Stomach (tissue), 4 donors: ENCODE measurements around the gene EPHB6.

Experiments
- POLR2A ChIP-seq, 4 donors: fragments of 450-650 bp; IDR thresholded peaks; one replicate each; pipeline ENCODE4 v1.6.1; 2016; ENCODE audit warnings: antibody characterized with exemption in 4 of 4, control low read depth in 2 of 4, mild to moderate bottlenecking in 1 of 4, moderate library complexity in 1 of 4
- TF ChIP-seq, protein P1 (sequence below), 7 experiments: fragments of 450-650 bp in 4 of 7; fragments of 200-600 bp in 3 of 7; sonication (generic) in 3 of 7; IDR thresholded peaks; one replicate each; pipeline ENCODE4 v1.5.1; 2016 to 2019; ENCODE audit warnings: antibody characterized with exemption in 7 of 7, control low read depth in 2 of 7, mild to moderate bottlenecking in 1 of 7

DNA sequence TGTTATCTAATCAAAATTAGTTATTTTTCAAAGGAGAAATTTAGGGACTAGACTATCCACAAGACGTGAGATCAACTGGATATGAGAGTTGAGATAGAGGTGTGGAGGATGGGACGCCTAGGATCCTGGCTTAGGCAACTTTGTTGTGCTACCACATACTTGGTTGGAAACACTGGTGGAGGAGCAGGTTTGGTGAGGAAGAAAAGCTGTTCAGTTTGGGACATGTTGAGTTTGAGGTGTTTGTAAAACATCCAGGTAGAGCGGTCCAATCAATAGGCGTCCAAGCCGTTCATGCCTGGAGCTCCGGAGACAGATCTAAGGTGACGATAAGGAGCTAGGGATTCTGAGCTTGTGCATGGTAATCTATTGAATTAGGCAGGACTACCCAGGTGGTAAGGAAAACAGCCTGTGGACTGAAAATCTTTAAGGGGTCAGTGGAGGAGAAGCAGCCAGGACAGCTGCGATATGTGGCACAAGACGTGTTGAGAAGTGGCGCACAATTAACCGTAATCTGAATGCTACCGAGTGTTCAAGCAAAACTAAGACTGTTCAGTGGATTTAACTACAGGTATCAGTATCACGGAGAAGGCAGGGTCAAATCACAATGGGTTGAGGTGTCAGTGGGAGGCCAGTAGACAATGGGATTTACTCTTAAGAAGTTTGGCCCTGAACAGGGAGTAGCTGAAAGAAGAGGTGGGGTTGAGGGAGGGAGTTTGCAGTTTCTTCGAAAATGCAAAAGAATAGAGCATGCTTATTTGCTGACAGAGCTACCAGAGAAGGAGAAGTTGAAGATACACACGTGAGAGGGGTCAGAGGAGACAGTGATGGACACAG is 46.8 kb downstream of the EPHB6 start:
- TF ChIP-seq, protein P1, sequence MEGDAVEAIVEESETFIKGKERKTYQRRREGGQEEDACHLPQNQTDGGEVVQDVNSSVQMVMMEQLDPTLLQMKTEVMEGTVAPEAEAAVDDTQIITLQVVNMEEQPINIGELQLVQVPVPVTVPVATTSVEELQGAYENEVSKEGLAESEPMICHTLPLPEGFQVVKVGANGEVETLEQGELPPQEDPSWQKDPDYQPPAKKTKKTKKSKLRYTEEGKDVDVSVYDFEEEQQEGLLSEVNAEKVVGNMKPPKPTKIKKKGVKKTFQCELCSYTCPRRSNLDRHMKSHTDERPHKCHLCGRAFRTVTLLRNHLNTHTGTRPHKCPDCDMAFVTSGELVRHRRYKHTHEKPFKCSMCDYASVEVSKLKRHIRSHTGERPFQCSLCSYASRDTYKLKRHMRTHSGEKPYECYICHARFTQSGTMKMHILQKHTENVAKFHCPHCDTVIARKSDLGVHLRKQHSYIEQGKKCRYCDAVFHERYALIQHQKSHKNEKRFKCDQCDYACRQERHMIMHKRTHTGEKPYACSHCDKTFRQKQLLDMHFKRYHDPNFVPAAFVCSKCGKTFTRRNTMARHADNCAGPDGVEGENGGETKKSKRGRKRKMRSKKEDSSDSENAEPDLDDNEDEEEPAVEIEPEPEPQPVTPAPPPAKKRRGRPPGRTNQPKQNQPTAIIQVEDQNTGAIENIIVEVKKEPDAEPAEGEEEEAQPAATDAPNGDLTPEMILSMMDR (IDR thresholded peaks at IDR 0.05) = no peak
- no peak for TF ChIP-seq POLR2A (IDR thresholded peaks at IDR 0.05)
